Mesothelial cell of epicardium (in vitro differentiated cells): ENCODE data around the gene ACTR3. TPM values are rescaled to one million over a fixed set of nuclear protein-coding genes. Genes with fewer than 3 reads are reported as not detected.

Experiments used
- DNase-seq, 2 experiments: peaks; one replicate each; pipeline ENCODE4 v3.0.0; 2021; ENCODE audit warnings: low spot score in 2 of 2; ENCODE audit not compliant: unreplicated experiment in 2 of 2
- H3K27ac Mint-ChIP-seq: 2 replicates; pipeline ENCODE4 v1.8.0; 2021; ENCODE audit warnings: mixed read lengths
- H3K27me3 Mint-ChIP-seq: 2 replicates; pipeline ENCODE4 v1.8.0; 2021; ENCODE audit warnings: low read depth, mixed read lengths
- H3K36me3 Mint-ChIP-seq: 2 replicates; pipeline ENCODE4 v1.8.0; 2021; ENCODE audit warnings: mixed read lengths
- H3K4me1 Mint-ChIP-seq: 2 replicates; pipeline ENCODE4 v1.8.0; 2021; ENCODE audit warnings: mixed read lengths
- H3K4me3 Mint-ChIP-seq: 2 replicates; pipeline ENCODE4 v1.8.0; 2021; ENCODE audit warnings: mild to moderate bottlenecking, moderate library complexity, mixed read lengths
- H3K9me3 Mint-ChIP-seq: 2 replicates; pipeline ENCODE4 v1.8.0; 2021; ENCODE audit warnings: mixed read lengths
- total RNA-seq: library from RNA; stranded (reverse); gene quantifications from 3 replicates; pipeline ENCODE4 v1.2.1, GENCODE V29; 2021
- TF ChIP-seq, protein P1 (sequence below): fragments of 200-600 bp; sonication (generic); IDR thresholded peaks from one replicate; pipeline ENCODE4 v1.5.0; 2021; ENCODE audit warnings: antibody characterized with exemption; ENCODE audit not compliant: unreplicated experiment

Gene ACTR3
- total RNA-seq, 1 donor from 2014 or later = 151 TPM

DNA sequence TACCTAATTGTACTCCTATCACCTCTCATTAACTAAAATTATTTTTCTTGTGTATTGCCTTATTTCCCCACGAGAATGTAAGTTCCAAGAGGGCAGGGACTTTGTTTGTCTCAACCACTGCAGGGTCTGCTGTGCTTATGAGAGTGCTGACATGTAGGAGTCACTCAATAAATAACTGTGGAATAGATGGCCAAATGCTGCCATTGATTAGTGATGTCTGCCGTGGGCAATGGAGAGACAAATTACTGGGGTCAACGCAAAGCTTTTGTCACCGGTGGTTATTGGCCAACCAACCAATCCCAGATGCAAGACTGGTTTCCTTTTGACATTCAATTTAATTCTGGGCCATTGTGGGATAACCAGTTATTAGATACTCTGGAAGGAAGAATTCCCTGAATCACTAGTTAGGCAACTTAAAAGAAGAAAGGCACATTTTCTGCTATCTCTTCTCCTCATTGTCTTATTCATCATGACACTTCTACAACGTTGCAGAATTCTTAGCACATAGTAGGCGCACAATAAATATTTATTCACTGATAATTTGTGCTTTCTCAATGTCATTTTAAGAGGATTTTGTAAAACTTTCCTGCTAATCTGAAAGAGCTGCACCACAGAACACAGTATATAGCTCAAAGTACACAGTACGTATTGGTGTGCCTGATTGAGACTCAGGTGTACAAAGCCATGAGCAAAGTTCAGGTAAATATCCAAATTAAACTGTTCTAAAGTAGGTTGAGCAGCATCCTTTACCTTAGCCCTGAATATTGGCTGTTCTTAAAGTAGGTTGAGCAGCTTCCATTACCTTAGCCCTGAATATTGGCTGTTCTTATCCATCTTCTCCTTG is 95.9 kb downstream of the ACTR3 start:
- DNase-seq = no peak
- Mint-ChIP-seq H3K4me3 (no peak overlapping the region), H3K27me3 (no peaks in the 10 kb centered on the region), H3K27ac (no peak overlapping the region), H3K36me3 (peaks cover 2% of the 10 kb centered on the region), H3K4me1 (no peaks in the 10 kb centered on the region), H3K9me3 (no peaks in the 10 kb centered on the region)
- TF ChIP-seq, protein P1, sequence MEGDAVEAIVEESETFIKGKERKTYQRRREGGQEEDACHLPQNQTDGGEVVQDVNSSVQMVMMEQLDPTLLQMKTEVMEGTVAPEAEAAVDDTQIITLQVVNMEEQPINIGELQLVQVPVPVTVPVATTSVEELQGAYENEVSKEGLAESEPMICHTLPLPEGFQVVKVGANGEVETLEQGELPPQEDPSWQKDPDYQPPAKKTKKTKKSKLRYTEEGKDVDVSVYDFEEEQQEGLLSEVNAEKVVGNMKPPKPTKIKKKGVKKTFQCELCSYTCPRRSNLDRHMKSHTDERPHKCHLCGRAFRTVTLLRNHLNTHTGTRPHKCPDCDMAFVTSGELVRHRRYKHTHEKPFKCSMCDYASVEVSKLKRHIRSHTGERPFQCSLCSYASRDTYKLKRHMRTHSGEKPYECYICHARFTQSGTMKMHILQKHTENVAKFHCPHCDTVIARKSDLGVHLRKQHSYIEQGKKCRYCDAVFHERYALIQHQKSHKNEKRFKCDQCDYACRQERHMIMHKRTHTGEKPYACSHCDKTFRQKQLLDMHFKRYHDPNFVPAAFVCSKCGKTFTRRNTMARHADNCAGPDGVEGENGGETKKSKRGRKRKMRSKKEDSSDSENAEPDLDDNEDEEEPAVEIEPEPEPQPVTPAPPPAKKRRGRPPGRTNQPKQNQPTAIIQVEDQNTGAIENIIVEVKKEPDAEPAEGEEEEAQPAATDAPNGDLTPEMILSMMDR = no peak

DNA sequence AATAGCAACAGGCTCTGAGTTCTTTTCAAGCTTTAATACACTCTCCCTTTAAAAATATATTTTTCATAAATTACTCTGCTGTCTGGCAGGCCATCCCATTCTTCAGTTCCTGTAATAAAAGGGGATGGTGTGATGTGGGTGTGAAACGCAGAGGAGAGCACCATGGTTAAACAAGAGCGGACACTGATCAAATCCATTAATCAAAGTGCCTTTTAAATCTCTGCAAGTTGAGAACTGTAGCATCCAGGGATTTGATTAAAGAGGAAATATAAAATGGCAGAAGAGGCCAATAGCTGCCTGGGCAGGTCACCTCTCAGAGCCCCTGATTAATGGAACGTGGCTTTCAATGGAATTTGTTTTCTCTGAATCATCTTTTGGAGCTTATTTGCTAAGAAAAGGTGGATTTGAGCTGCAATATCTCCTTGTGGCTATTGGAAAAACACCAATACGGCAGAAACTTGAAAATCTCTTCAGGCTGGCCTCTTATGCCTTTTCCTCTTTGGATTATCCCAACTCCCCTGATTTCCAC is 96.9 kb downstream of the ACTR3 start:
- H3K27me3 Mint-ChIP-seq = no peaks in the 10 kb centered on the region
- TF ChIP-seq, protein P1 = no peak
- DNase-seq = no peak
- no peak overlapping the region for H3K4me3 Mint-ChIP-seq
- no peaks in the 10 kb centered on the region for H3K4me1 Mint-ChIP-seq
- H3K36me3 Mint-ChIP-seq = no peaks in the 10 kb centered on the region
- H3K9me3 Mint-ChIP-seq = no peaks in the 10 kb centered on the region
- H3K27ac Mint-ChIP-seq = no peak overlapping the region

DNA sequence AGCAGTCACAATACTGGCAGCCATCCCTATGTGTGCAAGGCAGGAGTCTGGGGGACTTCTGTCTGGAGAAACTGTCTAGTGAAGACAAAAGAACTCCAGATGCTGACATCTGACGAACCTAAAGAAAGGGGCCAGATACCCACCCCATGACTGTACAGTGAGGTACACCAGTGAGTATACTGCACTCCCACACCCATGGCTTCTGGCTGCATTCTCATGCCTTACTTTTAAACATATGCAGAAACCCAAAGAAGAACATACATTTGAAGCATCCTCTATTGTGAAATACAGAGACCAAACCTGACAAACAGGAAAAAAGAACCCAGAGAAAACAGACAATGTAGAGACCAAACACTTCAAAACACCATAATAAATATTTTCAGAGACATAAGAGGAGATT is 102.2 kb downstream of the ACTR3 start:
- H3K9me3 Mint-ChIP-seq = no peaks in the 10 kb centered on the region
- no peaks in the 10 kb centered on the region for H3K4me1 Mint-ChIP-seq
- no peak overlapping the region for H3K4me3 Mint-ChIP-seq
- H3K36me3 Mint-ChIP-seq = no peaks in the 10 kb centered on the region
- H3K27me3 Mint-ChIP-seq = peaks cover 3% of the 10 kb centered on the region
- DNase-seq = no peak
- no peak overlapping the region for H3K27ac Mint-ChIP-seq
- TF ChIP-seq, protein P1 = no peak

DNA sequence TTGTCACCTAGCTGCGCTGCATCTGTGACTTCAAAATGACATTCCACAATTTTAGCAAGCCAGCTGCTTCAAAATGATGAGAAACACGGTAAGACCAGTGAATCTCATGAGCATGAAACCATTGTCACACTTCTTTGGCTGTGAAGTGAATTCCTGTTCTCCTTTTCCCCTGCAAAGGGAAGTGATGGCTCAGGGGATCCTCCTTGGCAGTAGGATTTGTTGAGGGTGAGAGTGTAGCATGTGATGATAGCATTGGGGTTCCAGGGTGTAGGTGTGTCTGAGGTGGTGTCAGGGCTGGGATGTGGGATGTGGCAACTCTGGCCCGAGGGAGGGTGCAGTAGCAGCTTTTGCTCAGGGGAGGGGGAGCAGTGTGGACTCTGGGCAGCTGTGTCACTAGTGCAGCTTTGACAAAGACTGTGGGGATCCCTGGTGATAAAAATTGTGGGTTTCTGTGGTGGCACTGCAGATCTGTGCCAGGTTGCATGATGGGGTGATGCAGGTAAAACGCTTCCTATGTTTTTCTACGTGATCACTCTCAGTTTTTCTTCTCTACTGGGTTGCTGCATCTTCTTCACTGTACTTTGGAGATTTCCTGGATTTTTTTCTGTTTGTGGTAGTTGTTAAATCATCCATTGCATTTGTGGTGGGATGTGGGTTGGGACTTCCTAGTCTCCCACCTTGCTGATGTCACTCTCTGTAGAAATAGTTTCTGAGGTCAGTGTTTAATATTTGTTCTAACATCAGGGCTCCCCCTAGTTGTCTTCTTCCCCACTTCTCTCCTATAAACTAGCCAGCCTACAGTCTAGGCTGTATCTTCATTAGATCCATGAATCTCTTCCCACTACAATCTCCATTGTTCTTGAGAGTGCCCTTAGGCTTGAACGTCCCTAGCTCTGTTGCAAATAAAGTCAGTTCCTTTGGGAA is 107.0 kb downstream of the ACTR3 start:
- TF ChIP-seq, protein P1 = no peak
- no peak overlapping the region for H3K27ac Mint-ChIP-seq
- H3K4me1 Mint-ChIP-seq = no peaks in the 10 kb centered on the region
- H3K9me3 Mint-ChIP-seq = no peaks in the 10 kb centered on the region
- H3K4me3 Mint-ChIP-seq = no peak overlapping the region
- H3K36me3 Mint-ChIP-seq = no peaks in the 10 kb centered on the region
- DNase-seq = no peak
- H3K27me3 Mint-ChIP-seq = peaks cover 19% of the 10 kb centered on the region

DNA sequence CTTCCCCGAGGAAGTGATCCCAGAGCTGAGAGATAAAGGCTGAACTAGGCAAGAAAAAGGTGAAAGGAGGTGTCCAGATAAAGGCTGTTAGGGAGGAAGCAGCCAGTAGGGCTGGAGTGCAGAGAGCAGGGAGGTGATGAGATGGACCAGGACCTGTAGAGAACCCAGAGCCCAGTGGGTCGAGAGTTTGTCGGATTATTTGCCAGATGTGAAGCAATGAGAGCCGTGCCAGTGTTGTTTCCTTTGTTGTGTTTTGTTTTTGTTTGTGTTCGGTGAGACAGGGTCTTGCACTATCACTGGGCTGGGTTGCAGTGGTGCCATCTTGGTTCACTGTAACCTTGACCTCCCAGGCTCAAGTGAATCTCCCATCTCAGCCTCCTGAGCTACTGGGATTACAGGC is 111.3 kb downstream of the ACTR3 start:
- TF ChIP-seq, protein P1 = no peak
- no peak for DNase-seq
- H3K4me1 Mint-ChIP-seq = no peaks in the 10 kb centered on the region
- no peak overlapping the region for H3K27ac Mint-ChIP-seq
- no peak overlapping the region for H3K4me3 Mint-ChIP-seq
- H3K36me3 Mint-ChIP-seq = no peaks in the 10 kb centered on the region
- peaks cover 24% of the 10 kb centered on the region for H3K27me3 Mint-ChIP-seq
- H3K9me3 Mint-ChIP-seq = peaks cover 3% of the 10 kb centered on the region
